ENCODE data around the gene CACNA1B.

CACNA1B gene

GRCh38 chr9:137833721-137834613, 43.6 kb upstream of the CACNA1B start:
- H3K4me3 ChIP-seq (ENCODE audit: low read depth, low read length) = no peak overlapping the region
- DNase-seq (ENCODE audit: low read depth) = no peak
- TF ChIP-seq CTCF (conservative IDR thresholded peaks at IDR 0.05; ENCODE audit: low read depth, low read length) = no peak

DNA sequence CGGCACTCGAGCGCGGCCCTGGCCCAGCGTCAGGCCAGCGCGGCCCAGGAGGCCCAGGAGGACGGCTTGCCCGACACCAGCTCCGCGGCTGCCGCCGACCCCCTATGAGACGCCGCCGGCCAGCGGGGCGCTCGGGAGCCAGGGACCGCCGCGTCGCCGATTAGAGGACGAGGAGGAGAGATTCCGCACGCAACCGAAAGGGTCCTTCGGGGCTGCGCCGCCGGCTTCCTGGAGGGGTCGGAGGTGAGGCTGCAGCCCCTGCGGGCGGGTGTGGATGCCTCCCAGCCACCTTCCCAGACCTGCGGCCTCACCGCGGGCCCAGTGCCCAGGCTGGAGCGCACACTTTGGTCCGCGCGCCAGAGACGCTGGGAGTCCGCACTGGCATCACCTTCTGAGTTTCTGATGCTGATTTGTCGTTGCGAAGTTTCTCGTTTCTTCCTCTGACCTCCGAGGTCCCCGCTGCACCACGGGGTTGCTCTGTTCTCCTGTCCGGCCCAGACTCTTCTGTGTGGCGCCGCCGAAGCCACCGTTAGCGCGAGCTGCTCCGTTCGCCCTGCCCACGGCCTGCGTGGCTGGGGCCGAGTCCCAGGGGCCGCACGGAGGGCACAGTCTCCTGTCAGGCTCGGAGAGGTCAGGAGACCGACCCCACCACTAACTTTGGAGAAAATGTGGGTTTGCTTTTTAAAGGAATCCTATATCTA, 42.6 kb upstream of the CACNA1B start:
- DNase-seq (ENCODE audit: low read depth) = no peak
- no peak overlapping the region for H3K4me3 ChIP-seq (ENCODE audit: low read depth, low read length)
- TF ChIP-seq CTCF (conservative IDR thresholded peaks at IDR 0.05; ENCODE audit: low read depth, low read length) = no peak

- no peak overlapping the region for H3K4me3 ChIP-seq (ENCODE audit: low read depth, low read length)
- TF ChIP-seq CTCF (conservative IDR thresholded peaks at IDR 0.05; ENCODE audit: low read depth, low read length) = no peak
Observed at GRCh38 chr9:137836151-137836830, 41.3 kb upstream of the CACNA1B start.

GRCh38 chr9:137836831-137837241, 40.7 kb upstream of the CACNA1B start:
- no peak for DNase-seq (ENCODE audit: low read depth)
- no peak overlapping the region for H3K4me3 ChIP-seq (ENCODE audit: low read depth, low read length)
- no peak for TF ChIP-seq CTCF (conservative IDR thresholded peaks at IDR 0.05; ENCODE audit: low read depth, low read length)

More at GRCh38 chr9:137836151-137836830, 41.3 kb upstream of the CACNA1B start:
- DNase-seq (ENCODE audit: low read depth) = no peak

GRCh38 chr9:137837345-137838278, 40.0 kb upstream of the CACNA1B start:
- no peak for TF ChIP-seq CTCF (conservative IDR thresholded peaks at IDR 0.05; ENCODE audit: low read depth, low read length)
- no peak for DNase-seq (ENCODE audit: low read depth)
- H3K4me3 ChIP-seq (ENCODE audit: low read depth, low read length) = no peak overlapping the region

DNA sequence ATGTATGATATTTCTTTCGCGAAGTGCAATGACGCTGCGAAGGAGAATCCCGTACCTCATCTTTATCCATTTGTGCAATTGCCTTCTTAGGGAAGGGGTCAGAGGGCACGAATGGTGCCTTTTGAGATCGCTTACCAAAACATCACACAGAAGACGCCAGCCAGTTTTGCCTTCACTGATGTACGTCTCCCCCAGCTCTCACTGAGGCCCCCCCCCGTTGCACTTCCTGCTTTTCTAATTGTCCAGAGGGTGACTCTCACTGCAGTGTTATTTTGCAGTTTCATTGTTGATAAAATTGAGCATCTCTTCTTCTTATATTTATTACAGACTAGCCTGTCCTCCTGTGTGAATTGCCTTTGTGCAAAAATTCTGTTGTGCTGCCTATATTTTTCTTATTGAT, 39.0 kb upstream of the CACNA1B start:
- no peak for DNase-seq (ENCODE audit: low read depth)
- TF ChIP-seq CTCF (conservative IDR thresholded peaks at IDR 0.05; ENCODE audit: low read depth, low read length) = no peak
- H3K4me3 ChIP-seq (ENCODE audit: low read depth, low read length) = no peak overlapping the region
